ENCODE measurements around the gene TPD52L1. TPM values are rescaled to one million over a fixed set of nuclear protein-coding genes. Genes with fewer than 3 reads are reported as not detected.

Gene TPD52L1
- total RNA-seq, 1 donor from 2014 or later, result 164 TPM

DNA sequence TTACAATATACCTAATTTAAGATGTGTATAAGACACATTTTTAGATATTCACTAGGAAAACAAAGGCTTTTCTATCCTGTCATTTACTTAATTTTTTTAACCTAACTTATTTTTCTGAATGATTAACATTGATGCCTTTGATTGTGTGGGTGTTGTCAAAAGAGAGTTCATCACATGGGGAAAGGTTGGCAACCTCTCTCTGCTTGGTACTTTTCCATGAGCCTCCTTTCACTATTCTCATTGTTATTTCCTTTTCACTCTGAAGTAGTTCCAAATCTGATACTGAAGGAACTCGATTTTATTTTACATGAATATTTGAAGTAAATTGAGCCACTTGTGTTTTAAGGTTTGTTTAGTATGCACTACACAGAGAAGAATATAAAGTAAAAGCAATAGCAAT, 35.9 kb downstream of the TPD52L1 start:
- no peak for FAIRE-seq
- no peak for DNase-seq (ENCODE audit: low read depth)
- Histone ChIP-seq H3K4me3 (ENCODE audit: low read depth, low read length) (no peak overlapping the region), H3K36me3 (ENCODE audit: control insufficient read depth, insufficient read depth, low read length) (no peaks in the 10 kb centered on the region), H3K27me3 (ENCODE audit: control insufficient read depth, insufficient read depth, low read length) (no peaks in the 10 kb centered on the region)
- no peak for TF ChIP-seq CTCF (IDR thresholded peaks at IDR 0.05; ENCODE audit: insufficient read depth, low read length, severe bottlenecking)

GRCh38 chr6:125190667-125191066, 37.1 kb downstream of the TPD52L1 start:
- H3K4me3 ChIP-seq (ENCODE audit: low read depth, low read length), result no peak overlapping the region
- H3K27me3 ChIP-seq (ENCODE audit: control insufficient read depth, insufficient read depth, low read length), result no peaks in the 10 kb centered on the region
- H3K36me3 ChIP-seq (ENCODE audit: control insufficient read depth, insufficient read depth, low read length), result no peaks in the 10 kb centered on the region
- no peak for TF ChIP-seq CTCF (IDR thresholded peaks at IDR 0.05; ENCODE audit: insufficient read depth, low read length, severe bottlenecking)
- DNase-seq (ENCODE audit: low read depth) (no peak), FAIRE-seq (no peak)

DNA sequence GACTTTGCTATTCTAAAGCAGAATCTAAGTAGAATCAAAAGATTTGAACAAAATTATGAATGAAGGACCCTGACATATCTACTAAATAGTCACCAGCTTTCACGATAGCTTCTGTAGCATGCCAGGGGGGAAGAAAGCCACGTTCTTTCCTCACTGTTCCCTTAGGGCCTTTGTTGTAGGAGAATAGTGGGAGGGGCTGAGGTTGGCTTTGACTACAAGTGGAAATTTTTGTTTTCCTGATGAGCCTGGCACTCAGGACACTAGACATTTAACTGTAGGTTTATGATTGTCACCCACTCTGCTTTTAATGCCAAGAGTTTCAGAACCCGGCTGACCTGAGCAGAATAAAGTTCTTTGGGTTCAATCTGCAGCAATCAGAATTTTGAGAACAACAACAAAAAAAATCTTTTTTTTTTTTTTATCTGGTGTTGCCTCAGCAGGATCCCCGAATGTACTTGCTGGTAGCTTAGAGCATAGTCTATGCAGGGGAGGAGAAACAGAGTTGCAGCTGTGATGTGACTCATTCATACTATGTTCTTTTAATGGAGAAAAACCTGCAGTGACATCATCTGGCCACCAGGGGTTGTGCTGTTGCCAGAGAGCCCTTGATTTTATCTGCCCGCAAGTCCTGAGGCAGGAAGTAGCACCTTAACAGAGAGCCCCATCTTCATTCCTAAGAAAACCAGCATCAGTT, 38.5 kb downstream of the TPD52L1 start:
- FAIRE-seq (peak; percentile 7), DNase-seq (ENCODE audit: low read depth) (peak; percentile 90)
- Histone ChIP-seq H3K36me3 (ENCODE audit: control insufficient read depth, insufficient read depth, low read length) (no peaks in the 10 kb centered on the region), H3K4me3 (ENCODE audit: low read depth, low read length) (no peak overlapping the region), H3K27me3 (ENCODE audit: control insufficient read depth, insufficient read depth, low read length) (no peaks in the 10 kb centered on the region)
- TF ChIP-seq CTCF (IDR thresholded peaks at IDR 0.05; ENCODE audit: insufficient read depth, low read length, severe bottlenecking), result peak; percentile 83

DNA sequence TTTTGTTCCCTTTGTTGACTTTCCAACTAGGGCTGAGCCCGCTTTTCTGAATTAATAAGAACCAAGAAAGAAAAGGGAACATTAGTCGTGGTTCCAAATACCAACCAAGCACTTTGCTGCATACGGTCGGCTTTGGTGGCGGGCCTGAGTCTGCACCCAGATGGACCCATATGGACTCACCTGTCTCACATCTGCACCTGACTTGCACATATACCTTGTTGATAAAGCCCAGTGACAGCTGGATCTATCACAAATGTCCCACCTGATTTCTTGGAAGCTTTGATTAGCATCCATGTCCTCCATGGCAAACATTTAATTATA, 39.0 kb downstream of the TPD52L1 start:
- no peak for FAIRE-seq

DNA sequence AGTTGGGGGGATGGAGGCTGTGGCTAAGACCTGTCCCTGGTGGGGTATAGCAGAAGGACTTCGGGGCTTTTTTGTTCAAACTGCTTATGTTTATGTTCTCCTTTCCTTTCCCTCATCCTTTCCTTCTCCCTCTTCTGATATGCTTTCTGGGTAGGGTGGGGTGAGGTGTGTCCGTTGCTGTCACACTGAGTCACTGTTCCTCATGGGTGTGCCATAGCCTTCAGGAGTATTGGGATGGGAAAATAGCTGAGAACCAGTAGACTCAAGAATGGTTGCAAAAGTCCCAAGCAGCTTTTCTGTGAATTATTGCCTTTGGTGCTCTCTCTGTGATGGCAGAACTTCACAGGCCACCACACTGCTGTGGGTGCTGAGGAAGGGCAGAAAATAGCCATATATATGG, 39.6 kb downstream of the TPD52L1 start:
- Histone ChIP-seq H3K36me3 (ENCODE audit: control insufficient read depth, insufficient read depth, low read length) (no peaks in the 10 kb centered on the region), H3K27me3 (ENCODE audit: control insufficient read depth, insufficient read depth, low read length) (no peaks in the 10 kb centered on the region), H3K4me3 (ENCODE audit: low read depth, low read length) (no peak overlapping the region)
- DNase-seq (ENCODE audit: low read depth) (peak; percentile 89), FAIRE-seq (peak; percentile 92)
- TF ChIP-seq CTCF (IDR thresholded peaks at IDR 0.05; ENCODE audit: insufficient read depth, low read length, severe bottlenecking), result no peak

More for the DNA sequence above, 39.0 kb downstream of the TPD52L1 start:
- Histone ChIP-seq H3K4me3 (ENCODE audit: low read depth, low read length) (no peak overlapping the region), H3K27me3 (ENCODE audit: control insufficient read depth, insufficient read depth, low read length) (no peaks in the 10 kb centered on the region), H3K36me3 (ENCODE audit: control insufficient read depth, insufficient read depth, low read length) (no peaks in the 10 kb centered on the region)
- DNase-seq (ENCODE audit: low read depth), result no peak
- TF ChIP-seq CTCF (IDR thresholded peaks at IDR 0.05; ENCODE audit: insufficient read depth, low read length, severe bottlenecking), result no peak

- Histone ChIP-seq H3K4me3 (ENCODE audit: low read depth, low read length) (no peak overlapping the region), H3K27me3 (ENCODE audit: control insufficient read depth, insufficient read depth, low read length) (no peaks in the 10 kb centered on the region), H3K36me3 (ENCODE audit: control insufficient read depth, insufficient read depth, low read length) (no peaks in the 10 kb centered on the region)
- FAIRE-seq (no peak), DNase-seq (ENCODE audit: low read depth) (no peak)
- no peak for TF ChIP-seq CTCF (IDR thresholded peaks at IDR 0.05; ENCODE audit: insufficient read depth, low read length, severe bottlenecking)
Measured at GRCh38 chr6:125194941-125195340, 41.4 kb downstream of the TPD52L1 start.
